GM23338 (cell line): Measurements from ENCODE around the gene TCAF1.
"Not testable (repeated sequence)": the region's sequence is repeated elsewhere in the genome, so short reads cannot be mapped to it uniquely, and the experiment has no call there.

Source experiments
- CREB1 ChIP-seq: fragments of 250-450 bp; sonication (Bioruptor Pico); IDR thresholded peaks from 2 replicates; pipeline ENCODE4 v1.5.0; 2020; ENCODE audit warnings: low read depth, mild to moderate bottlenecking, moderate library complexity
- CTCF ChIP-seq, 2 experiments: fragments of 200-600 bp in 1 of 2; sonication (generic) in 1 of 2; conservative IDR thresholded peaks; 2 replicates each; pipeline versions ENCODE4 v1.5.1 to v1.6.1; 2016 to 2017; ENCODE audit warnings: antibody characterized with exemption in 2 of 2, low read depth in 2 of 2, mild to moderate bottlenecking in 2 of 2, moderate library complexity in 1 of 2
- EZH2 ChIP-seq: fragments of 200-600 bp; sonication (generic); IDR thresholded peaks from one replicate; pipeline ENCODE4 v1.8.0; 2017; ENCODE audit warnings: antibody characterized with exemption, mild to moderate bottlenecking, low read depth; ENCODE audit not compliant: unreplicated experiment
- EZH2phosphoT487 ChIP-seq: fragments of 200-600 bp; sonication (generic); IDR thresholded peaks from one replicate; pipeline ENCODE4 v1.8.1; 2018; ENCODE audit warnings: antibody characterized with exemption; ENCODE audit not compliant: unreplicated experiment
- JUNB ChIP-seq: IDR thresholded peaks from one replicate; pipeline ENCODE4 v1.6.1; 2016; ENCODE audit warnings: antibody characterized with exemption; ENCODE audit not compliant: unreplicated experiment
- POLR2AphosphoS5 ChIP-seq: IDR thresholded peaks from 2 replicates; pipeline ENCODE4 v1.6.1; 2016; ENCODE audit warnings: antibody characterized with exemption, low read depth
- REST ChIP-seq: IDR thresholded peaks from one replicate; pipeline ENCODE4 v1.6.1; 2018; ENCODE audit warnings: antibody characterized with exemption; ENCODE audit not compliant: unreplicated experiment
- ZNF331 ChIP-seq: fragments of 250-450 bp; sonication (Bioruptor Pico); IDR thresholded peaks from 2 replicates; pipeline ENCODE4 v1.5.0; 2020; ENCODE audit warnings: low read depth, mild to moderate bottlenecking, moderate library complexity
- ZNF462 ChIP-seq: fragments of 250-450 bp; sonication (Bioruptor Pico); IDR thresholded peaks from 2 replicates; pipeline ENCODE4 v1.5.0; 2020; ENCODE audit warnings: mild to moderate bottlenecking, moderate library complexity

GRCh38 chr7:143840062-143840461, 61.9 kb downstream of the TCAF1 start:
- TF ChIP-seq CREB1 (CRISPR knock-in tag); CTCF (conservative IDR thresholded peaks at IDR 0.05; ENCODE audit: low read depth in 2 of 2); POLR2AphosphoS5; EZH2; JUNB; REST; EZH2phosphoT487; ZNF462 (CRISPR knock-in tag); ZNF331: not testable (repeated sequence)
